GM18907 (cell line): ENCODE data around the gene C2CD4C.
"Not testable (repeated sequence)": the region's sequence is repeated elsewhere in the genome, so short reads cannot be mapped to it uniquely, and the experiment has no call there.

ENCODE experiments used
- ATAC-seq: cut with Tn5 transposase; IDR thresholded peaks from one replicate; pipeline ENCODE4 v1.9.1; 2021; ENCODE audit warnings: mild to moderate bottlenecking, moderate library complexity; ENCODE audit not compliant: unreplicated experiment

Gene C2CD4C

DNA sequence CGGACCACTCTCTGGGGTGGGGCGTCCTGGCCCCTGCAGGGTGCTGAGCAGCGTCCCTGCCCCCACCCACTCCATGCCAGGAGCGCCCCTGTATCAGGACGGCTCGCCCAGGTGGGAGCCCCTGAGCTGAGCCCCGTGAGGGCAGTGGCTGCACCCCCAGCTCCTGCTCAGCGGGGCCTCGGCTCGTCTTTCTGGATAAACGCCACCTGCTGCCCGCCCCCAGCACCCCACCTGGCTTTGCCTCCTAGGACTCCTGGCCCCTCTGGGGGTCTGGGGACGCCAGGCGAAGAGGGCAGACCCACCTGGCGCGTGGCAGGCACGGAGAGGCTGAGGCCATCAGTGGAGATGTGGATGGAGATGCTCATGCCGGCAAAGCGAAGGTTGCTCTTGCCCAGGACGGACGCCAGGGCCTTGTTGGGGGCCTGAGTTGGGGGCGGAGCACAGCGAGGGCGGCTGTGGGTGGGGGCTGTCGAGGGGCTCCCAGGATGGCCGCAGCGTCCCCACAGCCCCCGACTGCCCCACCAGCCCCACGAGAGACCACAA, 29.5 kb upstream of the C2CD4C start:
- no peak for ATAC-seq

DNA sequence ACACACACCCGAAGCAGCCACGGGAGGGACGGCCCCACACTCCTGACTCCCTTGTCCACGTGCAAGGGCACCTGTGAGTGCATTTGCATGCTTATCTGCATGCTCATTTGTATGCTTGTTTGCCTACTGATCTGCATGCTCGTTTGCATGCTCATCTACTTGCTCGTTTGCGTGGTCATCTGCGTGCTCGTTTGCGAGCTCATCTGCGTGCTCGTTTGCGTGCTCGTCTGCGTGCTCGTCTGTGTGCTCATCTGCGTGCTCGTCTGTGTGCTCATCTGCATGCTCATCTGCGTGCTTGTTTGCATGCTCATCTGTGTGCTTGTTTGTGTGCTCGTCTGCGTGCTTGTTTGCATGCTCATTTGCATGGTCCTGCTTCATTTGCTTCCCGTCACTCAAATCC, 28.1 kb upstream of the C2CD4C start:
- no peak for ATAC-seq

DNA sequence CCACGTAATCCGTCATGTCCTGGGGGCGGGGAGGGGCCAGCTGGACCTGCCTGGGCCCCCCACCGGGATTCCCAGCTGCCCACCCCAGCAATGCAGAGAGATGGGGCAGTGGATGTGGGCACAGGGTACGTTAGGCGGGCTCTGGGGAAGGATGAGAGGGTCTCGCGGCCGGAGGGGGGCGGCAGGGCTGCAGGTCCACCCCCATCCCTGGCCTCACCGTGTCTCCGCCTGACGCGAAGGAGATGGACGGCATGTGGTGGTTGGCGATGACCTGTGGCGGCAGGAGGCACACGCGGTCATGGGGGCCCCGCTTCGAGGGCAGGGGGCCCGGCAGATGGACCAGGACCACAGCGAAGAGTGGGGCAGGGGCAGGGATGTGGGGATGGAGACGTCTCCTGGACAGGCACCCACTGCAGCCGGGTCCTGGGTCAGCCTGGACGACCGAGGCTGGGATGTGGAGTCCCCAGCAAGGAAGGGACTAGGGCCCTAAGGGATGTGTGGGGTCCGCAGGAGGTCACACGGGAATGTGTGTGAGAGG, 27.5 kb upstream of the C2CD4C start:
- no peak for ATAC-seq

DNA sequence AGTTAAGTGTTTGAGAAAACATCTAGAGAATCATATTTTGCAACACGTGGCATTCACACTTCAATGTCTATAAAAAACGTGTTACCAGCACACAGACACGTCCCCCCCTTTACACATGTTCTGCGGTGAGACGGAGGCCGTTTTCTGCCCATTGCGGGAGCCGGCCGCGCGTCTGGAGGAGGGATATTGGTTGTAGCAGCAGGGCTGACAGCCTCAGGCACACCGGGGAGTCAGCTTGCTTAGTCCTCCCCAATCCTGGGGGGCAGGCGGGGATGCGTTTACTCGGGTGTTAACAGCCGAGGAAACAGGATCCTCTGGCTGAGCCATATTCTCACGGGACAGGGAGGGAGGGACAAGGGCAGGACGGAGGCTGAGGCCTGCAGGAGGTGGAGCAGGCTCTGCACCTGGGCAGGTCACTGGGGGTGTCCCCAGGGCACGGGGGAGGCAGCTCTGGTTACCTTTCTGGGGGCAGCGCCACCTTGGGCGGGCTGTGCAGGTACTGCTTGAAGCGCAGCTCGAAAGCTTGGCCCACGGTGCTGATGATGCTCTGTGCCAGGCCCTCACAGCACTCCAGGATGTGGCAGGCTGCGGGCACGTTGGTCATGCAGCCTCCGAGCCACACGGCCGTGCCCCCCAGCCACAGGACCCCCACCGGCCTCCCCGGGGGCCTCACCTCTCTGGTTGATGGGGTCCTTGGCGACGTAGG, 26.9 kb upstream of the C2CD4C start:
- ATAC-seq: no peak

DNA sequence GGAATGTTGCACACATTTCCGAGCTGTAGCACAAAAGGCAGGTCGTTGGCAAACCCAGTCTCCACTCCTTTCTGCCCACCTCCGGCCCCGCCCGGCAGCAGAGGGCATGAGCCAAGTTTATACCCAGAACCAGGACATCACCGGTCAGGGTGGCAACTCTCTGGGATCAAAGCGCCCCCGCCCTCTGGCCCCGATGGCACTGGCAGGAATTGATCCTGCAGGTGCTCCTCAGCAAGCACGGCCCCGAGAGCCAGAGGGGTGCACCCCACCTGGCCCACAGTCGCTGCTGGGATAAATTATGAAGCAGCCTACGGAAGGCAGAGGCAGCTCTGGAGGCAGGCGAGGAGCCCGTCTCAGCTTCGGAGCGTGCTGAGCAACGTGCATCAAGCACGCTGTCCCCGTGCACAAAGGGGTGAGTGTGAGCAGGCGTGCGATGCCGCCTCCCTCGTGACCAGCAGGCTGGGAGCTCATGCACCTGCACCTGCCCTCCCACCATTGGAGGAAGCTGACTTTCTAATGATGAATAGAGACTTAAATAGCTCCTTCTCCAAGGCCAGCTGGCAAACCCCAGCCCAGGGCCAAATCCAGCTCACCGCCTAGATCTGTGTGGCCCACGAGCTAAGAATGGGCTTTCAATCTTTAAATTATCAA, 26.2 kb upstream of the C2CD4C start:
- no peak for ATAC-seq

DNA sequence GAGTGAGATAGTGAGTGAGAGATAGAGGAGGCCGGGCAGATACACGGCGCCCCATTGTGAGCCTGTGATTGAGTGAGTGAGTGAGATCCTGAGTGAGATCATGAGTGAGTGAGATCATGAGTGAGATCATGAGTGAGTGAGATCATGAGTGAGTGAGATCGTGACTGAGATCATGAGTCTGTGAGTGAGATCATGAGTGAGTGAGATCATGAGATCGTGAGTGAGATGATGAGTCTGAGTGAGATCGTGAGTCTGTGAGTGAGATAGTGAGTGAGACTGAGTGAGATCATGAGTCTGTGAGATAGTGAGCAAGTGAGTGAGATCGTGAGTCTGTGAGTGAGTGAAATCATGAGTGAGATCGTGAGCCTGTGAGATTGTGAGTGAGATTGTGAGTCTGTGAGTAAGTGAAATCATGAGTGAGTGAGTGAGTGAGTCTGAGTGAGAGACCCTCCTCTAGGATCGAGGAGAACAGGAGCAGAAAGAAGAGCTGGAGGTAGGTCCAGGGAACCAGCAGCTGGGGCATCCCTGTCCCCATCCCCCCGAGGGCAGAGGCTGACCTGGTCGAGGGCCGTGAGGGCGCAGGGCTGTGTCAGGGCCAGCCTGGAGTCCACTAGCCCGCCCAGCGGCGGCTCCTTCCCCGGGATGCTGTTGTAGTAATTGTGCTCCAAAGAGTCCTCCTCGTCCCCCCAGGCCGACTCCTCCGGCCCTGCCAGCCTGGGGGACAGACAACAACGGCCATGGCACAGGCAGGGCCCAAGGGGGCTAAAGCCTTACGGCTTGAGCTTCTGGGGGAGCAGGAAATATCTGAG, 25.4 kb upstream of the C2CD4C start:
- no peak for ATAC-seq

DNA sequence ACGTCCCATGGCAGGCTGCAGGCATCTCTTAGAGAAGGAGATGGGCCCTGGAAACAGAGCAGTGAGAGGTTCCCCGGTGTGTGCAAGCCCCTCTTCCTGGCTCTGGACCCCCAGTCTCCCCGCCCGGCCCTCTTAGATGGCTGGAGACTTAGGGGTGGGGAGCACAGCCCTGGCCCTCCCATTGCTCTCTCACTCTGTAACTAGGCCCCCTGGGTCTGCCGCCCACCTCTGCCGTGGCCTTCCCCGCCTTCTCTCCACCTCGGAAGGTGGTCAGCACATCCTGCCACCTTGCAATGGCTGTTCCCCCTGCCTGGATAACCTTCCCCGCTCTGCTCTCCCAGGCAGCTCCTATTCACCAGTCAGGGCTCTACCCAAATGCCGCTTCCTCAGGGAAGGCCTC, 21.8 kb upstream of the C2CD4C start:
- ATAC-seq: no peak

DNA sequence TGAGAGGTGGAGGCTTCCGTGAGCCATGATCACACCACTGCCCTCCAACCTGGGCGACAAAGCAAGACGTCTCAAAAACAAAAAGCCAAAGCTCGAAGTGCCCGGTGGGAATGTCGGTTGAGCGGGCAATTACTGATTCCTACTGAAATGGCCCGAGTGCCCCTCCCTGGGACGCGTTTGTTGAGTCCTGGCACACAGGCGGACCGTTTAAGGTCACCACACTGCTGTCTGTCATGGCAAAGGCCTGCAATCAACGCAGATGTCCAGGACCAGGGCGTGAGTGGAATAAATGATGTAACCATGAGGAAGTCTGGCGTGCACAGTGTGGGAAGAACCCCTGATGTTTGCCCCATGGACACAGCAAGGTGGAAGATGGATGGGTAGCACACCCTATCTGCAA, 19.2 kb upstream of the C2CD4C start:
- no peak for ATAC-seq

DNA sequence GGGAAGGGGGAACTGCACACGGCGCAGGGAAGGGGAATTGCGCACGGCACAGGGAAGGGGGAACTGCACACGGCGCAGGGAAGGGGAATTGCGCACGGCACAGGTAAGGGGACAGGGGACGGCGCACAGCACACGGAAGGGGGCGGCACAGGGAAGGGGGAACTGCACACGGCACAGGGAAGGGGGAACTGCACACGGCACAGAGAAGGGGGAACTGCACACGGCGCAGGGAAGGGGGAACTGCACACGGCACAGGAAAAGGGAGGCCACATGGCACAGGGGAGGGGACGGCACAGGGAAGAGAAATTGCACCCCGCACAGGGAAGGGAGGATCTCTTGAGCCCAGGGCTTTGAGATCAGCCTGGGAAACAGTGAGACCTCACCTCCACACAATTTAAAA, 18.7 kb upstream of the C2CD4C start:
- not testable (repeated sequence) for ATAC-seq

DNA sequence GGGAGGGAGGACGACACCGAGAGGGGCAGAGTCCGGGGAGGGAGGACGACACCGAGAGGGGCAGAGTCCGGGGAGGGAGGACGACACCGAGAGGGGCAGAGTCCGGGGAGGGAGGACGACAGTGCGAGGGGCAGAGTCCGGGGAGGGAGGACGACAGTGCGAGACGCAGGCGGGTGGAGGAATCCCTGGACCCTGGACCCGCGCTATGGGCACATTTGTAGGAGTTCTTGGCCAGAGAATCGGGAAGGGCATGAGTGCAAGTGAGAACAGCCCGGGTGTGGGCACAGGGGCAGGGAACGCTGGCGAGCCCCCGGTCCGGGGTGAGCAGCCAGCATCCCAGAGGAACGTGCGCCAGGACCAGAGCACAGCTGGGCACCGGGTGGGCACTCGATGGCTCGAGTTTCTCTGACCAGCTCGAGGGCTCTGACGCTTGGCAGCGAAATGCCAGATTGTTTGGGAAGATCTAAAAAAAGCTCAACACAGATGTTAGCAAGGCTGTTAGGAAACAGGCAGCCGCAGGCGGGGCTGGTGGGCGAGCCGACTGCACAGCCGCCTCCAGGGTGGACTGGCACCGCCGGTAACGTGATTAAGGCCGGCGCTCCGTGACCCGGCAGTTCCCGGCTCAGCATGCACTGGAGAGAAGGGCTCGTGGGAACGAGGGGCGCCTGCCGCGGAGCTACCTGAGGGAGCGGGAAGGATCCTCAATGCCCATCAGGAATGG, 17.9 kb upstream of the C2CD4C start:
- no peak for ATAC-seq

DNA sequence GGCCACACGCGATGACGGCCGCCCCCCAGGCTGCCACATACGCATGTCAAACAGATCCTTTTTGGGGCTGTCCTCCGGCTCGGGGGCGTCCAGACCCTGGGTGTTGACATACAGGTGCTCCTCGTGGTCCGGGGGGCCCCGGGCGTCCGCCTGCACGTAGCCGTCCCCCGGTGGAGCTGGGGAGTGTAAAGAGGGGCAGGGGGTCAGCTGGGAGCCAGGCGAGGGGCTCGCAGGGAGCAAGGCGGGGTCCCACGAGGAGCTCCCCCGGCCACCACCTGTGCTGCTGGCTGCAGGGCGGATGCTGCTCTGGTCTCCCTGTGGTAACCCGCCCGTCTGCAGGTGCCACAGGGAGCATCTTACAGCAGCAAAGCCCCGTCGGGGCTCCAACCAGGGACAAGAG, 16.1 kb upstream of the C2CD4C start:
- ATAC-seq: no peak

DNA sequence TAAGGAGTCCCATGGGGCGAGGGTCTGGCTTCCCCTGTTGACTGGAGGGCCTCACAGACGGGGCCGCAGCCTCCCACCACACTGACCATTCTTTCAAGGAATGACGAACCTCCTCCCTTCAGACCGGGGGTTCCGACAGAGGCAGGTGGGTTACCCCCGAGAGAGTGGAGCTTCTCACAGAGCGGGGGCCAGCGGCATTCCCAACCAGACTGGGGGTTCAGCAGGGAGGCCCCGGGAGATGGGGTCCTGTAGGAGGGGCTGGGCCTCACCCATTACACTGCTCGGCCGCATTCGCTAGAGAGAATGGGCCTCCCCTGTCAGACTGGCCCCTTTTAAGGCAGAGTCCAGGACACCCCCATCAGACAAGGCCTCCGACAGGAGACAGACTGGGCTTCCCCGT, 15.6 kb upstream of the C2CD4C start:
- no peak for ATAC-seq

DNA sequence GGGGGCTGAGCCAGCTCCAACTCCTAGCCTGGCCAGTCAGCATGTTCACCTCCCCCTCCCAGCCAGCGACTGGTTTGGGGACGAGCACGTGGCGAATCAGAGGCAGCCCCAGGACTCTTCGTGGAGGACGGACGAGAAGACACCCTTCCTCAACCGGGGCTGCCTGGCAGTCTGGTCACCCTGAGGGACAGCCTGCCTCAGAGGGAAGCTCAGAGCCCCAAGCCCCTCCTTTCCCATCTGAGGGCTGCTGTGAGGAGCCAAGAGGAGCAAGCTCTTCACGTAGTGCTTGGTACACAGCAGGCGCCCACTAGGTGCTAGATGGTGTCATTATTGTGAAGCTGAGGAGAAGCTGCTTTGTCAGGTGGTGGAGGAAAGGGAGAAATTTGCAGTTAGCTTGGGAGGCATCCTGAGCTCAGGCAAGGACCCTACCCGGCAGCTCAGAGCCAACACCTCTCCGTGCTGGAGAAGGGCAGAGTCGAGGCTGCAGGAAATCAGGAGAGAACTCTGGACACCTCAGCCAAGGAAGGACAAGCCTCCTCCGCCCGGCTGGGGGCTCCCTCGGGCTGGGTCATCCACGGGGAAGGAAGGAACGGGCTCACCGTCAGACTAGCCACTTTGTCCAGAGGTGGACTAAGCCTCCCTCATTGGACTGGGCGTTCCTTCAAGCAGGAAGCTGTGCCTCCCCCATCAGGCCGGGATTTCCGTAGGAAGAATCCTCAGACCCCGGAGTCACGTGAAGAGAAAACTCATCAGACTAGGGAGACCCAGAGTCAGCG, 14.9 kb upstream of the C2CD4C start:
- no peak for ATAC-seq

DNA sequence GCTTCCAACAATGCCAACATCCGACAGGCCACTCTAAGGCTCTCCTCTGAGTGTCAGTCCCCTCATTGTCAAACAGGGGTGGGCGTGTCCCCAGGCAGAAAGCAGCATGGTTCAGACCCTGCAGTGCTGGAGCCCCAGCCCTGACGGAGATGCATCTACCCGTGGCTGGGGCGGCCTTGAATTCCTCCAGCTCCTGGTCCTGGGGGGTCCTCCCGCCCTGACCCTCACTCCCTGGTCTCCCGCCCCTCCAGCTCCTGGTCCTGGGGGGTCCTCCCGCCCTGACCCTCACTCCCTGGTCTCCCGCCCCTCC, 13.9 kb upstream of the C2CD4C start:
- ATAC-seq: not testable (repeated sequence)

DNA sequence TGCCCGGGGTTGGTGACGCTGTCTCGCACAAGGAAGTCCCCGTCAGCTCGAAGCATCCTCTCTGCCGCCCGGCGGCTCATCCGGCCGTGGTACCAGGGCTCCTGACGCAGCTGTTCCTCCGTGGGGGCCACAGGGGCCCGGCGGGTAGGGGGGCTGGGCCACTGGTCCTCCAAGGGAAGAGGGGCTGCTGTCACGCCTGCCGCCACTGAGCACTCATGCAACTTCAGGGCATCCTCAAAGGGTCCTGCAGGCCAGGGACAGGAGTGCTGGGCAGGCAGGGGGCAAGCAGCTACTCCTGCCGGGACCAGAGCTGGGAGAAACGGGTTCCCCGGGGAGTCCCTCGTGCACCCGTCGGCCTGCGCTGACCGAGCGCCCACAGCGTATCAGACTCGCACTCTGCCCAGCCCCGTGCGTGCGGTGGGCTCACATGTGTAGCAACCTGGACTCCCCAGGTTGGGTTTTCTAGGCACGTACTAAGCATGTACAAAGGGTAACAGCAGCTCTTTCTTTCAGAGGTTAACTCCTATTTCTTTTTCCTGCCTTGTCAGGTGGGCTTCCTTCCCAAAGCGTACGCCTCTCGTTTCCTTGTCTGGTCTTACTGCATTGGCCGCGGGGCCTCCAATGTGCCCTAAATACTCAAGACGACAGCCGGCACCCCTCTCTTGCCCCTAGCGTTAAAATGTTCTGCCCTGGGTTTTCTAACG, 13.4 kb upstream of the C2CD4C start:
- no peak for ATAC-seq

DNA sequence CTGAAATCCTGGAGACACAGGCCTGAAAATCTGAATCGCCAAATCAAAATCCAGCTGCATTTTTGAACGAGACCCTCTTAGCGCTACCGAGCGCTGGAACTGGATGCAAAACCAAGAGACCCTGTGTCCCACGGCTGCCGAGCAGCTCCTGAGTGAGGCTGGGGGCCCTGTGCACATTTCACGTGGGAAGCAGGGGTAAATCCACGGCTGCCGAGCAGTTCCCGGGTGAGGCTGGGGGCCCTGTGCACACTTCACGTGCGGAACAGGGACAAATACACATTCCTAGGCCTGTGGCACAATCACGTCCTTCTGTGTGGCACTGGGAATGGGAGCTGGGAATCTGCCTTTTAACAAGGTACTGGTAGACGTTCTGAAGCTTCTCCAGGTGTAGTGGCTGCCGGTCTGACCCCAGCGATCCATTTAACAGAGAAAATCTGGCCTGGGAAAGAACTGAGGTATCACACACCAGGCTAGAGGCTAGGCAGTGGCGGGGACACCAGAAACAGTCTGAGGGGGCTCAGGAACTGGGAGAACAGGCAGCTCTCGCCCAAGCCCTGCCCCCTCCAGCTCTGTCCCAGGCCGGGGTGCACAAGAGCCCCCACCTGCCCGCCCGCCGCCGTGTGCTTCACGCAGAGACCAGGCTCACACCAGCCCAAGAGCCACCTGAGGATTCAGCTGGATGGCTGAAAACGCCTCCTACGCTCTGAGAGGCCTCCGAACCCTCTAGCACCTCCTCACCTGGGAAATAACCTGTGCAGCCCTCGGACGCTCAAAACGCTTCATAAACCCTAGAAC, 11.0 kb upstream of the C2CD4C start:
- ATAC-seq: no peak

DNA sequence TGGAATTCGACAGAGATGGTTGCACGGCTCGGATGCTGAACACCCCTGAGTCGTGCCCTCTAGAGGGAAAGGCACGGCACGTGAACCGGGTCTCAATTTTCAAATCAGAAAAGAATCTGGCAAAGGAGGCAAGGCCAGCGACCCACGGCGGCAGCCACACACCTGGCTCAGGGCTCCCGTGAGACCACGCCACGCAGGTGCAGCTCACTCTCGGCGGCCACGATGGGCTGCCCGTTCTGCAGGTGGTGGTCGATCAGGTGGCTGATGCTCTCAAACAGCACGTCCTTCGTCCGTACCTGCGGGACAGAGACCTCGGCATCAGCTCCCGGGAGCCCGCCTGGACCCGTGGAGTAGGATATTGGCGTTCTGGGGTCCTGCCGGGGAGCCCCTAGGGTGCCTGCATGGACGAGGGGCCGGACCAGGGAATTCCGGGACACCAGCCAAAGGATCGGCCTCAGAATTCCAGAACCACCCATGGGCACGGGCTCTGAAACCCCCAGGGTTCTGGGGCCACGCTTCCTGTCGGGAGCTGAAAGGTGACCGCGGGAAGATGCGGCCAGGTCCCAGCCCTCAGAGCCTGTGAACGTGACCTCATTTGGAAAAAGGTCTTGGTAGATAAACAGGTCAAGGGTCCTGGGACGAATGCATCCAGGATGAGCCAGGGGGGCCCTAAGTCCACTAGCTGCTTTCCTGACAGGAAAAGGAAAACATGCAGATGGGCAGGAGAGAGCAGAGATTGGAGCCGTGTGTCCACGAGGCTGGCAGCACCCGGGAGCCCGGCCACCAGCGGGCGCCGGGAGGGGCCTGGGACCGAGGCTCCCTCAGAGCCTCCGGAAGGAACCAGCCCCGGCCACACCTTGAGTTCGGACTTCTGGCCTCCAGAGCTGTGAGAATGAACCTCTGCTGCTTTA, 10.1 kb upstream of the C2CD4C start:
- no peak for ATAC-seq

DNA sequence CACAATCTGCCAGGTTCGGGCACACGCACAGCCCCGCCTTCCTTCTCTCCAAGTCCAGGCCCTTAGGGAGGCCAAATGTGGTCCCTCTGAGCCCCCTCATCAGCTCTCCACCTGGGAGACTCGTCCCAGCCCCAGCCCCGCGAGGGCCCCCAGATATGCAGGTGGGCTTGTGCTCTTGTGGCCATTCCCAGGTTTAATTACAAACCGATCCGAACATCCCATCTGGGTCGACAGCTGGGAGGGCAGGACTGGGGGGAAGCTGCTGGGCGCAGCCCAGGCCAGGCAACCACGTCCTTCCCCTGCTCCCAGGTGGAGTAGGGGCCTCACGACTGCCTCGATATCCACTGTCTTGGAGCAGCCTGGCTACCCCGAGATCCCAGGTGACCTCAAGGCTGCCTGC, 7.5 kb upstream of the C2CD4C start:
- ATAC-seq: no peak
